ENCODE measurements around the gene PEAK1.

The PEAK1 gene

DNA sequence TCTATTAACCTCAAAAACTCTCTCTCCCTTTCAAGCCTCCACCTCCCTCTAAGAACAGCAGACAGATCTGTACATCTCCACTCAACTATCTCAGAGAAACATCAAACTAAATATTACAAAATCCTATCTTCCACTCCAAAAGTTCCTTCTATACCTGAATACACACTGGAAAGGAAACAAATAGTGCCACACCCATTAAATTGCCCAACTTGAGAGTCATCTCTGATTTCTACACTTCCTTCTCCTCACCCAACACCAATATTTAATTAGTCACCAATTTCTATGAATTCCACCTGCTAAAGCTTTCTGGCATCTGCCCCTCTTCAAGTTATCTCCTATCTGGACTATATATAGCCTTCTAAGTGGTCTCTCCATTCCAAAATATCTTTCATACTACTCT lies 65.8 kb downstream of the PEAK1 start:
- DNase-seq: no peak

GRCh38 chr15:77352887-77353286 lies 67.0 kb downstream of the PEAK1 start:
- DNase-seq: no peak

- no peak for DNase-seq
Measured at GRCh38 chr15:77350792-77351191, 69.1 kb downstream of the PEAK1 start.

DNA sequence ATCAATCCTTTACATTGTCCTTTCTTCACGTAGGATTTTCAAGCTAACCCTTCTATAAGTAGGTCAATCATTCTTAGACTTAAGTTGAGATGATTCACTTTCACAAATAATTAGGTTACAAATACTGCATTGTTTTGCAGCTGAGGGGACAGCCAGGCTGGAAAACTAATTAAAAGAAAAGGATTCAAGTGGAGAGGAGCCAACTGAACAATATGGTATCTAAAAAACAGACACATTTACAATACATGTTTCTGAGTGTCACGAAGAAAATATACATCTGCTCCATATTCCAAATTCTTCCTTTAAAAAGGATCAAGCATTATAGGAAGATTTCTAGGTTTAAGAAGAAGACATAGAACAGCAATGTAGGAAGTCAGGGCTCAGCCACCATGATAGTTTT lies 70.2 kb downstream of the PEAK1 start:
- DNase-seq: no peak

GRCh38 chr15:77348511-77348910 lies 71.4 kb downstream of the PEAK1 start:
- no peak for DNase-seq

DNA sequence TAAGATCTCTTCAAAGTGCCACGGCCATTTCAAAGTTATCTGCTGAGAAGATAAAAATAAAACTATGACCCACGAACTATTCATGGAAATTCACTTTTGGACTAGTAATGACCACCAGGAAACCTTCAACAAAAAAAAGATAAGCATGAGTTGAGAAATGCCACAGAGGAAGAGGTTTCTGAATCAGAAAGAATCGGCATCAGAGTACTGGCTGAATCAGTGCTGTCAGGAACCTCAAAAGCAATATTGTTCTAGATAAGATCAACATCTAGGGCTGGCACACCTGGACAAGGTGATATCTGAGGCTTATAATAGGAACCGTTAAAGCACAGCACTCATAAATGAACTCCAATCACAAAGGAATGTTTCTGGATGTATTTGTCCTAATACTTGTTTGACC lies 72.7 kb downstream of the PEAK1 start:
- no peak for DNase-seq

- DNase-seq: no peak
Measured at GRCh38 chr15:77346245-77347036, 73.5 kb downstream of the PEAK1 start.

DNA sequence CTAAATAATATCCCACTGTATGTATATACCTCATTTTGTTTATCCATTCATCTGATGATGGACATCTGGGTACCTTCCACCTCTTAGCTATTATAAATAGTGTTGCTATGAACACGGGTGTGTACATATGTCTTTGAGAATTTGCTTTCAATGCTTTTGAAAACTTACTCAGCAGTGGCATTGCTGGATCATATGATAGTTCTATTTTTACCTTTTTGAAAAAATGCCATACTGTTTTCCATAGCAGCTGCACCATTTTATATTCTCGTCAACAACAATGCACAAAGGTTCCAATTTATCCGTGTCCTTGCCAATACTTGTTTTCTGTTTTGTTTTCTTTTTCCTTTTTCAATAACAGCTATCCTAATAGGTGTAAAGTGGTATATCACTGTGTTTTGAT lies 77.1 kb downstream of the PEAK1 start:
- DNase-seq: no peak

DNA sequence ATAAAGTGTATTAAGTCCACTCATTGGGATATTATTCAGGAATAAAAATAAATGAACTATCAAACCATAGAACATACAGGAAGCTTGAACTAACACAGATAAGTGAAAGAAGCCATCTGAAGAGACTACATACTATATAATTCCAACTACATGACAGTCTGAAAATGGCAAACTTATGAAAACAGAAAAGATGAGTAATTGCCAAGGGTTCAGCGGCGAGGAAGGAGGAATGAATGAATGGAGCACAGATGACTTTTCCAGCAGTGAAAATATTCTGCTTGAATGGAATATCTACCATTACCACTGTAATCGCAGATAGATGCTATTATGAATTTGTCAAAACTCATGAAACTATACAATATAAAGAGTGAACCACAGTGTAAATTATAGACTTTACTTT lies 79.7 kb downstream of the PEAK1 start:
- no peak for DNase-seq

DNA sequence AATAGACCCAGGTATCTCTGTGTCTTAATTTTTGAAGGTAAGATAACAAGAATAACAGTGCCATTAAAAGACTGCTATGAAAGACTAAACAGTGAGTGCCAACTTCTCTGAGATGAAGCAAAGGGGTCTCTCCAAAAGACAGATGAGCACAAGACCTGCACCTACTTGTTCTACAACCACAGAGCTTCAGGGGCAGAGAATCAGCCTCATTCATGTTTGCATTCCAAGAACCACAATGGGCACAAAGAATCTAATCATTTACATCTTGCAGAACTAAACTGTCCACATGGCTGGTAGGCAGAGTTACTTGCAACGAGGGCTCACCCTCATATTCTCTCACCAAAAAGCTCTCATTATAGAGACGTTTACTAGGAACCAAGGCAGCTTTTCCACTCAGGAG lies 83.9 kb downstream of the PEAK1 start:
- no peak for DNase-seq

DNA sequence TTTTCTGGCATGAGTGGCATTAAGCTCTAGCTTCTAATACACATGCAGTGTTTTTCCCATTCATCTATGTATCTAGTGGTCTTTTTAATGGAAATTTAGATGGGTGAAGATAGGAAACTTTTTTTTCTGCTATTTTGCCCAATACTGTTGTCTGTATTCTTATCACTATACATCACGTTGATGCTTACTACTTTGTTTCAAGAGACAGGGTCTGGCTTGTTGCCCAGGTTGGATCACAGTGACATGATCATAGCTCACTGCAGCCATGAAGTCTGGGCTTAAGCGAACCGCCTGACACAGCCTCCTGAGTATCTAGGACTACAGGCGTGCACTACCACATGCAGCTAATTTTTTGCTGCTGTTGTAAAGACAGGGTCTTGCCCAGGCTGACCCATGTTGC lies 84.6 kb downstream of the PEAK1 start:
- DNase-seq: no peak

DNA sequence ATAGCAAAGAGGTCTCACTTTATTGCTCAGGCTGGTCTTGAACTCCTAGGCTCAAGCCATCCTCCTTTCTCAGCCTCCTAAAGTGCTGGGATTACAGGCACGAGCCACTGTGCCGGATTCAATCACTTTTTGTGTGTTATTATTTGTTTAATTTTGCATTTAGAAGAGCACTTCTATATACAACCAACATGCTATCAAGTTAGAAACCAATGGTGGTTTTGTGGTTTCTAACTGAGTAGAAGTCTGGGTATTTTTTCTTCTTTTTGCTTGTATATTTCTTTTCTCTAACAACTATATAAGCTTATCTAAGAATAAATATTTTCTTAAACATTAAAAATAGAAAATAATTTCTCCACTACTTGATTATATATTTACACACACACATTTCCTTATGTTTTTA lies 86.7 kb downstream of the PEAK1 start:
- no peak for DNase-seq

GRCh38 chr15:77329202-77329601 lies 90.7 kb downstream of the PEAK1 start:
- DNase-seq: no peak

DNA sequence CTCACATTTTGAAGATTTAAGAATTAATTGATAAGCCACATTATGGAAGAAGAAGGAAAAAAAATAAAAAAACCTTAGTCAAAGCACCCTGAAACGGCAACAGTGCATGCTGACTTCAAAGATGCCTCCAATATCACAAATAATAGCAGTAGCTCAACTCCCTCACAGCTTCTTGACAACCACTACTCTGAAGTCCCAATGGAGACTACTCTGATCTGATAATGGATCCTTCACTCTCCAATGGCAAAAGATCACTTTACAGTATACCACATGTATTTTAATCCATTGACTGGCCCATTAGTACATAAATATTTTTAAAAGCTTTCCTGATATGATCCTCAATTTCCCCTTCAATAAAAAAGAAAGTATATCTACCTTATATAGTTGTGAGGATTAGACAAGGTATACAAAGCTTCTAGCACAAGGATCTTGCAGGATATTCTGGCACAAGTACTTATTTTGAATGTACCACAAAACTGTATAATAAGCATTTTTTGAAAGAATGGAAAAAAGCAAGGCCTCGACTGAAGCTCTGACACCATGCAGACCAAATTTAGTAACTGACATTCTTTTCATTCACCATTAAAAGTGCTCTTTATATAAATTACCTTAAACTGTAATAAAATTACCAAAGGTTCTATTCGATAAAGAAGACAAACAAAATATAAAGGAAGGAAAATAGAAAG lies 91.9 kb downstream of the PEAK1 start:
- DNase-seq: no peak

DNA sequence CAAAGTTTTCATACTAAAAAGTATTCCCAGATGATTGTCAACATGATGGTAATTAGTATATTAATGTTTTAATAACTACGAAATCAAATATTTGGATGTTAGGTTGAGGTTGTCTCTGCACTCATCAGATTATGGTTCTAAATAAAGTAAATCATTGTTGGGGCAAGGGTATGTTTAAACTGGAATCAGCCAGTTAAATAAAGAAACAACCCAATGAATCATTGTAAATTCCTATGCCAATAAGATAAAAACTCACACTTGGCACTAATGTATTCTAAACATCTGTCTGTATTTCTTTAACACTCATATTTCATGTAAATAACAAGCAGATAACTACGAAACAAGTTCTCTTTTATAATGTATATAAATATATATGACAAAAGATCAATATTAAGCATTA lies 92.7 kb downstream of the PEAK1 start:
- no peak for DNase-seq

DNA sequence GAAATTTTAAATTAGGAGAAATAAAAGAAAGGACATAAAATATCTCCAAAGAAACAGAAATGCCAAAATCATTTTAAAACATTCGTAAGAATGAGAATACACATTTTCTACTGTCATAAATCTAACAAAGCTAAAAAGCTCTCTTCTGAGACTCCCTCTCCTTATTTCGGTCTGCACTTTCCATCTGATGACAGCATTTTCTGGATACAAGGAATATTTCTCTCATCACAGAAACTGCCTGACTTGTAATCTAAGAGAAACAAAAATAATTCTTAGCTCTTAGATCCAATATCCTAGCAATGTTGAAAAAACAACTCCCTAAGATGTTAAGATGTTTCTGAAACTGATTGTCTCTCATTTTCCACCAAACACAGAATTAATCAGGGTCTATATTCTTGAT lies 93.5 kb downstream of the PEAK1 start:
- no peak for DNase-seq

DNA sequence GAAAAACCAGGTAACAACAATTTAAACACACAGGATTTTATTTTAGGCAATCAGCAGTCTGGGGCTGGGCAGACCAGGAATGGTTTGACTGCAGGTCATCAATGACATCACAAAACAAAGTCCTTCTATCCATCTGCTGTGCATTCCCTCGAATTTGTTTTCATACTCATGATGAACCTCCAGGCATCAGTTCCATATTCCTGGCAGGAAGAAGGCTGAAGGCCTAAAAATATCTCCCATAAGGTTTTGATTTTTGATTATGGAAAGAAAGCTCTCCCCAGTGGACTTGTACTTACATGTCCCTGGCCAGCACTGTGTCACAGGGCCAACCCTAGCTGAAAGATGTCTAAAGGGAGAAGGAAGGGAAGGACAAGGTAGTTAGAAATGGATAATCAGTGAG lies 107.4 kb downstream of the PEAK1 start:
- no peak for DNase-seq

DNA sequence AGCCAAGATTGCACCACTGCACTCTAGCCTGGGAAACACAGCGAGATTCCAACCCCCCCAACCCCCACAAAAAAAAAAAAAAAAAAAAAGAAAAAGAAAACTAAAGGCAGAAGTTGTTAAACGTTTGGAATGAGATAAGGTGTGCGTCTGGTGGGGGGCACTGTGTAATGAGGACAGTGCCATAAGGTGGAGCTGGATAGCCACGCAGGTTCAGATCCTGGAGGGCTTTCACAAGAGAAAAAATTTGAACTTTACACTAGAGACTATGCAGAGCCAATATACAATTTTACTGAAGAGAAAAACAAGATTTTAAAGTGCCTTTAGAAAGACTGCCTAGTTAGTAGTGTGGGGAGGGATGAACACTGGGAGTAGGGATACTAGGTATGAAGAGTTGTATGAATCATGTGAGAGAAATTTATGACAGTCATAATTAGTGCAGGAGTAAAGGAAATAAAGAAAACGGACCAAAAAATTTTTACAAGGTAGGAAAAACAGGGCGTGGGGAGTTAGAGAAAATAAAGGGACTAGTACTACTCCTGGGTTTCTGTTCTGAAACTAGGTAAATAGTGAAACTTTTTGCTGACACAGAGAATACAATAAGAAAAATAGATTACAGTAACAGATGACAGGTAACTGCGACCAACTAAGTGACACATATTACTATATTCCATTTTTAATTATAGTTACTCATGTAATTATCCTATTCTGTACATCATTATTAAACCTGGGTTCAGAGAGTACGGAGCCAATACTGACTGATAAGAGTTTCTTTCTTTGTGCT lies 108.1 kb downstream of the PEAK1 start:
- DNase-seq: no peak

- no peak for DNase-seq
Measured at GRCh38 chr15:77311020-77311419, 108.9 kb downstream of the PEAK1 start.

GRCh38 chr15:77309392-77309791 lies 110.5 kb downstream of the PEAK1 start:
- no peak for DNase-seq

GRCh38 chr15:77305953-77306352 lies 114.0 kb downstream of the PEAK1 start:
- DNase-seq: no peak

- no peak for DNase-seq
Measured at GRCh38 chr15:77296773-77297337, 123.0 kb downstream of the PEAK1 start.

GRCh38 chr15:77295446-77295845 lies 124.5 kb downstream of the PEAK1 start:
- no peak for DNase-seq
